COLO668 (cell line): ENCODE data around the gene NRDC.
"Not testable (repeated sequence)": the region's sequence is repeated elsewhere in the genome, so short reads cannot be mapped to it uniquely, and the experiment has no call there.

Source experiments
- DNase-seq: peaks from one replicate; lab custom pipeline; 2025; ENCODE audit not compliant: unreplicated experiment; lab: John Stamatoyannopoulos, UW

Gene NRDC

DNA sequence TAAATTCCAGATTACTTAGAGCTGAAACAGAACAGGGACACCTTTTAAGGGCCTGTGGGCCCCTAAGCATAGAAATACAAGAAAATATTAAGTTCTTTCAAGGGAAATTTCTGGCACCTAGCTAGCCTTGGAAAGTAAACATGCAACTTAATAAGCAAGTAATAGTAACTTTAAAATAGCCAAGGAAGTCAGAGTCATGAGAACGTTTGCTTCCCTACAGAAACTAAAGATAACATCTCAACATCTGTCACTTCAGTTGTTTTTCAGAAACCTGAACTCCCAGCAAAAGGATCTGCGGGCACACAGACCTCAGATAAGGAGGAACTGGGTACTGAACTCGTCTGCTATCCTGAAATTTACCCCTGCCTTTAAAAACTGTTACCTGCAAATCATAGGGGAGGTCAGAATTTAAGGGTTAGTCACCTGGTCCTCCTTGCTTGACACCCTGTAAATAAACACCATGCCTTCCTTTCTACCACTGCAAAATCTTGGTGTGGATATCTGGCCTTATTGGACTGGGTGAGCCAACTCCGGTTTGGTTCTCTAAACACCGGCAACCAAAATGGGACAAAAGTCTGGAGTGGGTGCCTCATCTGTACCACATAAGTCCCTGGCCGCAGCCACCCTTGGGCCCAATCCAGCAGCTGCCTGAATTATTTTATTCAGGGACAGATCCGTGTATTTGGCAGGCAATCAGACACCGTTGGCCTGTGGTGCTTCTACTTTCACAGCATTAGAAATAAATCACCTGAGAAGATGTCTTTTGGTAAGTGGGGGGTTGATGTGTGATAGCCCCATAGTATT, 27.9 kb downstream of the NRDC start:
- DNase-seq = no peak

DNA sequence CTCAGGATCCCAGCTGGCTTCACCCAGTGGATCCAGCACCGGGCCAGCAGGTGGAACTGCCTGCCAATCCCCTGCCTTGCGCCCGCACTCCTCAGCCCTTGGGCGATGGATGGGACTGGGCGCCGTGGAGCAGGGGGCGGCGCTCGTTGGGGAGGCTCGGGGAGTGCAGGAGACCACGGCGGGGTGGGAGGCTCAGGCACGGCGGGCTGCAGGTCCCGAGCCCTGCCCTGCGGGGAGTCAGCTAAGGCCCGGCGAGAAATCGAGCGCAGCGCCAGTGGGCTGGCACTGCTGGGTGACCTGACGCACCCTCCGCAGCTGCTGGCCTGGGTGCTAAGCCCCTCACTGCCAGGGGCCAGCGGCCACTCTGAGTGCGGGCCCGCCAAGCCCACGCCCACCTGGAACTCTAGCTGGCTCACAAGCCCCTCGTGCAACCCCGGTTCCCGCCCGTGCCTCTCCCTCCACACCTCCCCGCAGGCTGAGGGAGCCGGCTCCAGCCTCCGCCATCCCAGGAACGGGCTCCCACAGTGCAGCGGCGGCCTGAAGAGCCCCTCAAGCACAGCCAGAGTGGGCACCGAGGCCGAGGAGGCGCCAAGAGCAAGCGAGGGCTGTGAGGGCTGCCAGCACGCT, 31.1 kb downstream of the NRDC start:
- no peak for DNase-seq

DNA sequence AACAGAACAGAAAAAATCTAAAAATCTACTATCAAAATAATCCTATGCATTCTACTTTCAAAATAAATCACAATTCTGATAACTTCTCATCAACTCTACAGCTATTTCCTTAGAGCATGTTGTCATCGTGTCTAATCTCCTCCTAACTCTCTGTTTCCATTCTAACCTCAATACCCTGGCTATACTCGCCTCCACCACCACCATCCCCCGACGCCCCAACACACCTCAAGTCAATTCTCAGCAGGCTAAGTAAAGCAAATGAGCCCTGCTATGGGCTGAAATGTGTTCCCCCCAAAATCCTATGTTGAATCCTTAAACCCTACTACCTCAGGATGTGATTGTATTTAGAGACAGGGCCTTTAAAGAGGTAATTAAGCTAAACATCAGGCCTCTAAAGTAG, 34.6 kb downstream of the NRDC start:
- DNase-seq = no peak

DNA sequence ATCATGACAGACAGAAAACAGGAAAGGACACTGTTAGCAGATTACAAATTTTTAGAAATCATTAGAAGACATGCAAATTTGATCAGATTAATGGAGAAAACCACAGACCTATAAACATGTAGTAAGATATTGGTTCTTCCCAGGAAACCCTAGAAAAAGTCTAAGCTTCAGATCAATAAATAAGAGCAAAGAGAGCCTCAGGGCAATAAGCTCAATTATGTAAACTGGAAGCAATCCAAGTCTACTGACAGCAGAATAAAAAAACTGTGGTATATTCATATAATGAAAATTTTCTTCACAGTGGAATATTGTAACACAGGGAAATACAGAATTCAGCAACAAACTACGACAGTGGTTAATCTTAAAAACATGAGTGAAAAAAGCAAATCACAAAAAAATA, 36.3 kb downstream of the NRDC start:
- DNase-seq = no peak

DNA sequence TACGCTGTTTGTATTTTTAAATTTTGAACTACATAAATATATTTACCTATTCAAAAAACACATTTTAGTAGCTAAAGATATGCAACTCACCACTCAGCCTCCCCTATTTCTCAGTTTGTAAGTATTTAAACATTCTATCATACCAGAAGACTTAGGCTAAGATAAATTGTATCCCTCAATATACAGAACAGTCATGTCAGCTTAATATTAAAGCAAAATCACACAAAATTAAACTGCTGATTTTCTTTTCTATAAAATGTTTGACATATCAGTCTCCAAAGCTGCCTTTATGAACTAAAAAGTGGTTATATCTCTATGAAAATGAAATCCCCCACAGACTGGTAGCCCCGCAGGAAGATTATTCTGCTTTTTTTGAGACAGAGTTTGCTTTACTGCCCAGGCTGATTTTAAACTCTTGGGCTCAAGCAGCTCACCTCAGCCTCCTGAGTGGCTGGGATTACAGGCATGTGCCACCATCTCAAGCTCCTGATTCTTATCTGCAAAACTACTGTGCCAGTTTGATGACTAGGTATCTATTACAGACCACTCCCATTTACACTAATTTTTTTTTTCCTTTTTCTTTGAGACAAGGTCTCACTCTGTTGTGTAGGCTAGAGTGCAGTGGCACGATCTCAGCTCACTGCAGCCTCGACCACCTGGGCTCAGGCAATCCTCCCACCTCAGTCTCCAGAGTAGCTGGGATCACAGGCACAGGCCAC, 37.6 kb downstream of the NRDC start:
- DNase-seq = no peak

DNA sequence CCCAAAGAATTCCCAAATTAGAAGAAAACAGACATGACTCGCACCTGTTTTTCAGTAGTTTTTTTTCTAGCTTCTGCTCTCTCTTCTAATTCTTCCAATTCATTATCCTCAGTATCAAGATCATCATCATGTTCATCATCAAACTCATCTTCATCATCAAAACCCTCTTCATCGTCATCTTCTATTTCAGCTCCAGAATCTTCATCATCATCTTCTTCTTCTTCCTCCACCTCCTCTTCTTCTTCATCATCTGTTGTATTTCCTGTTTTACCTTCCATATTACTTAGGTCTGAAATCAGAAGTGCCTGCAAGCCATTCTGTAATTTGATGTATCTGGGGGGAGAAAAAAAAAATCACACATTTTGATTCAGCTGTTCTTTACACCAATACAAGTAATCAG, 38.3 kb downstream of the NRDC start:
- no peak for DNase-seq

DNA sequence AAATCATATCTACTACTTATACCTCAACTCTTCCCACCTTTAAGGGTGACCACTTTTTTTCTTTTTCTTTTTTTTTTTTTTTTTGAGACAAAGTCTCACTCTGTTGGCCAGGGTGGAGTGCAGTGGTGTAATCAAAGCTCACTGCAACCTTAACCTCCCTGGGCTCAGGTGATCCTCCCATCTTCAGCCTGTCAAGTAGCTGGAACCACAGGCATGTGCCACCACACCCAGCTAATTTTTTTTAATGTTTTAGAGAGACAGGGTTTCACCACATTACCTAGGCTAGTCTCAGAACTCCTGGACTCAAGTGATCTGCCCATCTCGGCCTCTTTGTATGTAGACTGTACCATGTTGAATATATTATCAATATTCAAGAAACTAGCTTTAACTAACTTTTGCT, 39.4 kb downstream of the NRDC start:
- DNase-seq = no peak

DNA sequence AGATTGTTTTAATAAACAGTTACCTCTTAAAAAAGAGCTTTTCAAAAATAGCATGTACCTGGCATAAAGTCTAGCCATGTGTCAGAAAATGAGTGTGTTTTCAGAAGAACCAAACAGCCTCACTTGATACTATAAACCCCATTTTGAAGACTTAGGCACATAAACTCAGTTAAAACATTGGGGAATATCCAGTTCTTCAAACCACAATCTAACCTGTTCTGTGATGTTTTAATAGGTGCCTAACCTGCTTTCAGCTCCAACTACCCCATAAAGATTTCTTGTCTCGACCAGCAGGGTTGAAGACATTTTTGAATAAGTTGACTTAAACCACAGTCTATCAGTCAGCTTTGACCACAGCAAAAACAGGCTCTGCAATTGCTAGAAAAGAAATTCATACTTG, 41.3 kb downstream of the NRDC start:
- no peak for DNase-seq

DNA sequence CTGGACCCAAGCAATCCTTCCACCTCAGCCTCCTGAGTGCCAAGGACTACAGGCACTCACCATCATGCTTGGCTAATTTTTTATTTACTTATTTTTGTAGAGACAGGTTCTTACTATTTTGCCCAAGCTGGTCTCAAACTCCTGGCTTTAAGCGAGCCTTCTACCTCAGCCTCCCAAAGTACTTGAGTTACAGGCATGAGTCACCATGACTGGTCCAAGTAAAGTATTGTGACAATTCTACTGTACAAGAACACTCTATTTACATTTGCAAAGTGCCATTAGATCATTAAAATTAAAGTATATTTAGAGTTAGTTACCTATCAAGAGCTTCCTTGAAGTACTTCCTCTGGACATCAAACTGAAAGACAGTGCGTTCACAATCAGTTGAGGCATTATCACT, 44.8 kb downstream of the NRDC start:
- no peak for DNase-seq

DNA sequence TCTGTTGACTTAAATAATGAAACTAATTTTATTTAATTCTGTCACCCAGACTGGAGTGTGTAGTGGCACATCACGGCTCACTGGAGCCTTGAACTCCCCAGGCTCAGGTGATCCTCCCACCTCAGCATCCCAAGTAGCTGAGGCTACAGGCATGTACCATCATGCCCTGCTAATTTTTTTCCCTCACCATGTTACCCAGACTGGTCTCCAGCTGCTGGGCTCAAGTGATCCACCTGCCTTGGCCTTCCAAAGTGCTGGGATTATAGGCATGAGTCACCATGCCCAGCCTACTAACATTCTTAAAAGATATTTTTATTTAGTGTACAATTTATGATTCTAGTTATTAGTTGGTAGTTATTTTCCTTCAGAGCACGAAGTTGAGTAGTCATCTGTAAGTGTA, 49.5 kb downstream of the NRDC start:
- DNase-seq = peak; percentile 27

DNA sequence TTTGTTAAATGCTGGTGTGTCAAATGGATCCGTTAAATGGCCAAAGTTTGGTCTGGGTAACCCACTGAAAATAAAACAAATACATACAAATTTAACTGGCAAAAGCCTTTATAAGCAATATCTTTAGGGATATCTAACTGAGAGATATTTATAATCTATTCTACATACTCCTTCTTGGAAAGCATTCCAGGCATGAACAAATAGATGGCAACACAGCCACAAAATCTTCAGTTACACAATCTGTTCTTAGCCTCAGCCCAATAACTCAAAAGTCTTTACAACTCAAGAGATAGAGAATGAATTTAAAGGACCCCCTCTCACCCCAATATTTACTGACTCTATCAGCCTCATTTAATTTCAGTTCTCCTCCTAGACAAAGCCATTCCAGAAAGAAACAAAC, 58.7 kb downstream of the NRDC start:
- DNase-seq = no peak

DNA sequence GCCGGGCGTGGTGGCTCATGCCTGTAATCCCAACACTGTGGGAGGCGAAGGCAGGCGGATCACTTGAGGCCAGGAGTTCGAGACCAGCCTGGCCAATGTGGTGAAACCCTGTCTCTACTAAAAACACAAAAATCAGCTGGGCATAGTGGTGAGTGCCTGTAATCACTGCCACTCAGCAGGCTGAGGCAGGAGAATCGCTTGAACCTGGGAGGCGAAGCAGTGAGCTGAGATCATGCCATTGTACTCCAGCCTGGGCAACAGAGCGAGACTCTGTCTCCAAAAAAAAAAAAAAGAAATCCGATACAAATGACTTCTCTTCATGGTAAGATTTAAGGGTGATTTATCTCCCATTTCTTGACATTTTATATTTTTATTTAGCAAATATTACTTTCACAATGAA, 59.5 kb downstream of the NRDC start:
- DNase-seq = not testable (repeated sequence)

DNA sequence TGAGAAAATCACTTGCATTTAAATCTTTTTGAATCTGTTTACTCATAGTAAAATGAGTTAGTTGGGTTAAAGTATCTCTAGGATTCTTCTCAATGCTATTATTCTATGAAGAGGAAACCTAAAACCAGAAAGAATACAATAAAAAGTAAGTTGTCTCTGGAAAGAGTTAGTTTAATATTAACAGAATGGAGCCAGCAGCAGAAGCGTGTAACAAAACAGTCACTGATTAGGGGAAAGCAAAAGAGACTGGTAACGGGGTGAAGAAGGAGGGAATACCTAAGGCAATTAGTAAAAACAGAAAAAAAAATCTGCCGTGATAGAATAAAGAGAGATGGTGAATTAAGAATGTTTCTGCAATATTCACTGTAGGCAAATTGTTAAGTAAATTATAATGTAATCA, 60.0 kb downstream of the NRDC start:
- no peak for DNase-seq

DNA sequence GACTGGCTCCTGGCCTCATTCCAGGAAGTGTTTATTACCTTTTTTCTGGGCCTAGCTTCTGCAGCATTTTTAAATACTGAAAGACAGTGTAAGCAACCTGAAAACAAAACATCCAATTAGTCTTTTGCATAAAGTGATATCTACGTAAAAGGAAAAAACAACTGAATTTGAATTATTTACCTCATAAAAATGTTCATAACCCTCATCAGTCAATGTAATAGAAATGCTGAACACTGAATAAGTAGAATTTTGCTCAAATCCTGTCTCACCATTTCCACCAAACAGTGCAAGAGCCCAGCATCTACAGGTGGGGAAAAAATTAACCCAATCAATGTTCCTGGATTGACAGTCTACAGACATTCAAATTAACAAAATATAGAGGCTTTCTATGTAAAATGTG, 64.0 kb downstream of the NRDC start:
- DNase-seq = no peak

DNA sequence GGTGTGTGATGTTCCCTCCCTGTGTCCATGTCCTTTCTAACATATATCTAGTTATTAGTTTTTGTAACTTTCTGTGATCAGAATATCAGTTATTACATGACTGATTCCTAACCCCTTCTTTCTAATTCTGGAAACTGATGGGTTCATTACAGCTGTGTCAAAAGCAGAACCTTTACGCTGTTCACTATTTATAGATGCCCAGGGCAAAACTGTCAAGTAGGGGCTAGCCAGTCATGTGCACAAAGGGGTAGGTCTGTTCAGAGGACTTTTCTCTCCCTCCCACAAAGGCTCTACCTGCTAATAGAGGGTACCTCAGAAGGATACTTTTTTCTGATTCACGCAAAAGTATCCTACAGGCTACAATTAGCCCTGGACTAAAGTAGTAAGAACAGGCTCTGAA, 79.2 kb downstream of the NRDC start:
- no peak for DNase-seq

DNA sequence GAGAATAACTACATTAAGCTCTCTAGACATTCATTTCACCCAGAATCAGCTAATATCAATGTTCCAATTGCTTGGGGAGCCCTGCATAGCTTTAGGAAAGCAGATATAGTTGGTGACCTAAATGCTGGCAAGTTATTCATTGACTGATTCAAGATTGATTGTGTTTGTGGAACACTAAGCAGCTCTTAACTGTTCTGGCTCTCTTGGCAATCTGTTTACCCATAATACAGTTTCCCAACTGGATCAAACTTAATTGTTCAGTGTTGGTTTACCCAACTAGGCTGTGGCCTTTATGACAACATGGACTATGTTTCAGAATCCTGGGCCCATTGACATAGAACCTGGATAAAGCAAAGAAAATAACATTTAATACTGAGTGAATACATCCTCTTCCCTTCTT, 83.7 kb downstream of the NRDC start:
- DNase-seq = no peak

DNA sequence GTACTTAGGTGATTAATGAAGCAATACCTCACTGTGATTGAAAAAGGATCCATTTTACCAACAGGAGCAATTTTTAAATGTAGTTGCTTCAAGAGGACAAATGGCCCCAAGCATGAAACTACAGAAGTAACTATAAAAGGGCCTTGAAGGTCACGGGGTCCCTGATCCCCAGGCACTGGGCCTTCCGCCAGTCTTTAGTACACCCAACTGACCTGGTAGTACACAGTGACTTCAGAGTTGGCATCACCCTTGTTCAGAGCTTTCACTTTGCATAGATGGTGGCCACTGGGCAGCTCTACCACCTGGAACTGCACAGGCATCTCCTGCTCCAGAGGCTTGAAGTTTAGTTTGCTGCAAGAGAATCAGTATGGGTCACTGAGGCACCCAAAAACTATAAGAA, 84.3 kb downstream of the NRDC start:
- no peak for DNase-seq

DNA sequence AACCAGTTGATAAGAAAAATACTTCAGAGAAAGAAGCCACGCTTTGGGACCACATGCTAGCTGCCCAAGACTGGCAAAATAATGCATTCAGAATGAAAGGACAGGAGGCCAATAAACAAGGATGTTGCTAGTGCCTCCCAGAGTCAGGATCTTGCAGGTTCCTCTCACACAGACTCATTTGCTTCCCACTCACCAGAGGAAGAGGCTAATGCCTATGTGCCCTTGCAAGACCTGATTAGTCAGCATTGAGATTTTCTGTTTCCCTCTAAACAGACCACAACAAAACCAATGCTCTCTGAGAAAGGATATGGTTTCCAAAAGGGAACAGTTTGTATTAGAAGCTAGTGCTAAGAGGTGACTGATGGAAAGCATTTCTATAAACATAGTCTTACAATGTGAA, 85.7 kb downstream of the NRDC start:
- DNase-seq = no peak

DNA sequence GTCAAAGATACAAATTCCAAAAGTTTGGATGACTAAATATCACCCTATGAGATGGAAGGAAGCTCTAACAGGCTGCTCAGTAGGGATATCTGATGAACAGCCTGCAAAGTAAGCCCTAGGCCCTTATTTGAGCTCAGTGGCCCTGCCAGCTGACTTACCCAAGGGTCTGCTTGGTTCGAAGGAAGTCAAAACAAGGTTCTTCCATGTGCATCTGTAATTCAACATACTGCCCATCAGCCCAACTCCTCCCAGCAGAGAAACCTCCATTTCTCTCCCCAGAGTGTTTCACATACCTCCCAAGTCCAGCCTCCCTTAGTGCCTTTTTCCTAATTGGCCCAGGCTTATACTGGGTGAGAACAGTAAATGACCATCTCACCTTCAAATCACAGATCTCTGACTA, 86.6 kb downstream of the NRDC start:
- DNase-seq = no peak

DNA sequence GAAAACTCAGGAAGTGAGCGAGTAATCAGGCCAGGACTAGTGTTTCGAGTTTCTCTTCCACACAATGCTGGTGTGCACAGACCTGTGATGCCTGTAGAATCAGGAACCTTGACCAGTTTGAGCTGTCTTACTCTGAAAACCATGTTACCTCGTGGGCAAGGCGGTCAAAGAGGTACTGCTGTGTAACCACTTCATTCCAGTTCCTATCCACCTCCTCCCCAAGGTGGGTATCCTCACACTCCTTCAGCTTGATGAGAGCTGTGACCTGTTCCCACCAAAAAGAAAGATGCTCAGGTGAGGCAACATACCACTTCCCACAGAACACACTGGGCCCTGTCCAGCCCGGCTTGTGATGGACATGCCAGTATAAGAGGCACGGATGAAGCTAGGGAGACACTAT, 88.1 kb downstream of the NRDC start:
- no peak for DNase-seq

DNA sequence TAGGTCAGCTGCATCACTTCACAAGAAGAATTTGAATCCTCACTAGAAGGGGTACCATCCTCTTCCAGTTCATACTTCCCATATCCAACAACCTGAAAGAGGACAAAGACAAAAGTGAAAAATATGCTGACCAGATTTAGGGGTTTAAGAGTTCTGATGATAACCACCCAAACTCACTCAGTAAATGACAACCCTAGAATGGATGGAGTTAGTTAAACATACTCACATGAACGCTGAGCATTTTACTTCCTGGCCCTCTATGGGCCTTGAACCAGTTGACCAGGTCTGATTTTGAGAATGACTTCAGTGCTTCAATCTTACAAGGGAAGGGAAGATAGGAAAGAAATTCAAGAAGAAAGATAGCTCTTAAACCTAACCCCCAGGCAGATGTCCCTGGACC, 89.2 kb downstream of the NRDC start:
- no peak for DNase-seq

DNA sequence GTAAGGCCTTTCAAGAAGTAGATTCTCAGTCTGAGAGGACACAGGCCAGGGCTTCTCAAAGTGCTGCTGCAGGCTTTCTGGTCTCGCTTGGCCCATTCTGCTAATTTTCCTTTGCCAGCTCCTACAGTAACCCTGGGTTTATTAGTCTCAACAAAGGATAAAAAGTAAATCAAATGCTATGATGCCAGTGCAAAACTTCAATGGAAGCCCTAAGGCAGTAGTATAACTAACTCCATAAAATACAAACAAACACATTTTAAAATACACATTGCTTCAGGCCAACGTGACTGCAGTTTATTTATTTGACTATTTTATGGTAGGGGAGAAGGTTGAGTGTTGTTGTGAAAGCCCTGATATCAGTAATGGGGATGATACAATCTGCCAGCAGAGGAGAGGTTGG, 89.6 kb downstream of the NRDC start:
- DNase-seq = no peak
